Thyroid gland (tissue), 4 donors: ENCODE results near the gene MSX2.

Experiments
- POLR2A ChIP-seq, 2 donors: fragments of 450-650 bp; IDR thresholded peaks; one replicate each; pipeline ENCODE4 v1.6.1; 2017; ENCODE audit warnings: antibody characterized with exemption in 2 of 2, mild to moderate bottlenecking in 2 of 2, moderate library complexity in 1 of 2
- TF ChIP-seq, protein P1 (sequence below), 6 experiments: fragments of 200-600 bp in 3 of 6; fragments of 450-650 bp in 3 of 6; sonication (generic) in 3 of 6; IDR thresholded peaks; one replicate each; pipeline ENCODE4 v1.5.1; 2016 to 2019; ENCODE audit warnings: antibody characterized with exemption in 6 of 6, mild to moderate bottlenecking in 2 of 6, inconsistent platforms in 1 of 6, moderate library complexity in 1 of 6

DNA sequence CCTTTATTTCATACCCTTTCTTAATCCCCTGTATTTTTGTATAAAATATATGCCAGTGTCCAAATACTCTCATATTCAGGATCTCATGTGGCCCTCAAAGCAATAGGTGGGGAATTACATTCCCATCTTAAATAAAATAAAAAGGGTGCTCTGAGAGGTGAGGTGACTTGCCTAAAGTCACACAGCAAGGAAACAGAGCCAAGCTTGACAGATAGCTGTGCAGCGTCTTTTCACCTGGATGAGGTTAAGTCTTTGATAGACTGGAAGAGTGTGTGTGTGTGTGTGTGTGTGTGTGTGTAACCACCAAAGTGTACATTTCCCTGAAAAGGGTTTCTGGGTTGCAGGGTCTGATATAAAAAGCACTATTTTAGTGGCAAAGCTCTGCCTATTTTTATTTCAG is 12.4 kb downstream of the MSX2 start:
- TF ChIP-seq, protein P1, sequence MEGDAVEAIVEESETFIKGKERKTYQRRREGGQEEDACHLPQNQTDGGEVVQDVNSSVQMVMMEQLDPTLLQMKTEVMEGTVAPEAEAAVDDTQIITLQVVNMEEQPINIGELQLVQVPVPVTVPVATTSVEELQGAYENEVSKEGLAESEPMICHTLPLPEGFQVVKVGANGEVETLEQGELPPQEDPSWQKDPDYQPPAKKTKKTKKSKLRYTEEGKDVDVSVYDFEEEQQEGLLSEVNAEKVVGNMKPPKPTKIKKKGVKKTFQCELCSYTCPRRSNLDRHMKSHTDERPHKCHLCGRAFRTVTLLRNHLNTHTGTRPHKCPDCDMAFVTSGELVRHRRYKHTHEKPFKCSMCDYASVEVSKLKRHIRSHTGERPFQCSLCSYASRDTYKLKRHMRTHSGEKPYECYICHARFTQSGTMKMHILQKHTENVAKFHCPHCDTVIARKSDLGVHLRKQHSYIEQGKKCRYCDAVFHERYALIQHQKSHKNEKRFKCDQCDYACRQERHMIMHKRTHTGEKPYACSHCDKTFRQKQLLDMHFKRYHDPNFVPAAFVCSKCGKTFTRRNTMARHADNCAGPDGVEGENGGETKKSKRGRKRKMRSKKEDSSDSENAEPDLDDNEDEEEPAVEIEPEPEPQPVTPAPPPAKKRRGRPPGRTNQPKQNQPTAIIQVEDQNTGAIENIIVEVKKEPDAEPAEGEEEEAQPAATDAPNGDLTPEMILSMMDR (IDR thresholded peaks at IDR 0.05), result no peak
- TF ChIP-seq POLR2A (IDR thresholded peaks at IDR 0.05), result no peak
